GM11168 (cell line): ENCODE data around the gene KLHL29.

Experiments
- in situ Hi-C: fragments of 300-500 bp; cut with MboI; formaldehyde crosslinking; loops from one replicate; pipeline ENCODE4 v1.12.0; 2022; ENCODE audit warnings: low sequenced_read_pairs; ENCODE audit not compliant: unreplicated experiment

Gene KLHL29

DNA sequence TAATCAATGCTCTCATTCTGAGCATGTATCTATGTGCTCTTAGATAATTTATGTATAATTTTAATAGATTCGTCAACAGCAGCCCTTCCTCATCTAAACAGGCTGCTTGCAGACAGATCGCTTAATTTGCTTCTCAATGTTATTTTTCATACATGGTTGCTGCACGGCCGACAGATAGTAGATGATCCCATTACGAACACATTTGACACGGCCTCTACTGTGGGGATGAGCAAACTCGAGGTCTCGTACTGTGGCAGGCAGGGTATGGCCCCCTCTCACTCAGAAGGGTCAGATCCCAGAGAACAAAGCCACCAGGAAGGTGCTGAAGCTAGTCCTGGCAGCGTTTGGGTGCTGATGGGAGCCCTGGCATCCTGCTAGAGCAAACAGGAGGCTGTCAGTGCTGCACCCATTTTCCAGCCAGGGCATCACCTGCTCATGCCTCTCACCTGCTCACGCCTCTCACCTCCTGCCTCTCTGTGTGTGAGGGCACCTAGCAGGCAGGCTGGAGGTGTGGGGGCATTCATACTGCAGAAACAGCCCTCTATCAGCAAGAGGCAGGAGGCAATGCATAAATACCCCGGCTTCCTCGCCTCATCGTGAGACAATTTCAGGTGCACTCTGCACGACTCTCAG, 80.0 kb downstream of the KLHL29 start:
- in situ Hi-C loops: no loop called here

DNA sequence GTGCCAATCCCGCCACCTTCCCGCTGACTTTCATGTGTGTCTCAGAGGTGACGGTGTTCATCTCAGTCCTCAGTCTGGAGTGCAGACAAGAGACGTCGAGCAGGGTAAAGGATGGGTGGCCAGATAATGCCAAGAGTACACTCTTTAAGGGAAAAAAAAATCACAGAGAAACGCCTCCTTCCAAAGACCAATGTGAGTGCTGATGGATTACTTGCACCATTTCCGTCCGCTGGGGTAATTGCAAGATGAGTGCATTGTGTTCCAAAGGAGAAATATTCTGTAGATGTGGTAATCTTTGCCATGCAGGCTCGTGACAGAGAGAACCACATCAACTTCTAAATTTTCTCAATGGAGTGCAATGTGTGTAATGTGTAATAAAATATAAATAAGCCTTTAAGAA, 81.0 kb downstream of the KLHL29 start:
- in situ Hi-C loops: no loop called here

GRCh38 chr2:23467618-23468017, 82.6 kb downstream of the KLHL29 start:
- in situ Hi-C loops: no loop called here

DNA sequence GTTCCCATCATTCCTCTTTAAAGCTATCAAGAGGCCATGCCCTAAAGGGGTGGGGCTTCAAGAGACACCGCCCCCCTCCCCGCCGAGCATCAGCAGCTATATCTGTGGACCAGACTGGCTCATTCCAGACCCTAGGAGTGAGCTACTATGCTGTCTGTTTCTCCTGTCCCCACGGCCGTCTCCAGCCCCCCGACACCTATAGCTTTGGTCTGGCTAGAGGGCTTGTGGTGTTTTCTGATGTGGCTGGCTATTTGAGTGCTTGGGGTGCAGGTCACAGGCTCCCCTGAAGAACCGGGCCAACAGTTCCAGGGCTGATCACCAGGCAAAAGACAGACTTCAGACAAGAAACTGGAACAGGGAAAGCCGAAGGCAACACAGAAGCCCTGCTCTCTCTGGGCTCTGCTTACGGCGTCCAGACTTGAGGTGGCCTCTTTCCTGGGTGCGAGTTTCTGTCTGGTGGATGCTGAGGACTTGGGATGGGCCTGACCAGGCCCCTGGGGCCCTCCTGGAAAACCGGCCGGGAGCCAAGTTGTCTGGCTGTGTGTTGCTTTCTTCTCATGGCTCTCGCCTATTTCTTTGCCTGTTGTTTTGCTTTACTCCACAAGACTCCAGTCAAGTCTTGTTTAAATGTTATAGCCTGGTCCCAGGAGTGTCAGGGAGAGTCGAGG, 83.6 kb downstream of the KLHL29 start:
- in situ Hi-C loops: no loop called here

DNA sequence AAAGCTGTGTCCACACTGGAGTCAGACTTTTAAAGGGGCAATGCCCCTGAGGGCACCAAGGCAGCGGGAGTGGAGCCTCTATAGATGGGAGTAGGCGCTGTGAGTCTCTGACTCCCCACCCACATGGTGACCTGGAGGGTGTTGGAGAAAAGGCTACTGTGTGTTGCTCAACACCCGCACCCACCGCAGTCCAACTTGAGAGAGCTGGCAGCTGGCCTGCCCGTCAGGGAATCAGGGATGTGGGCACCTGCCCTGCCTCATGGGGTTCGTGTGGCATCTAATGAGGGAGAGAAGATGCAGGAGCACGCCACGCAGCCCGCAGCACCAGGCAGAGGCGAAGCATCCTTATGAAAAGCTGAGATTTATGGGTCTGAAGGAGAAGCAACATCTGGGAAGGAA, 84.2 kb downstream of the KLHL29 start:
- in situ Hi-C loops: no loop called here

DNA sequence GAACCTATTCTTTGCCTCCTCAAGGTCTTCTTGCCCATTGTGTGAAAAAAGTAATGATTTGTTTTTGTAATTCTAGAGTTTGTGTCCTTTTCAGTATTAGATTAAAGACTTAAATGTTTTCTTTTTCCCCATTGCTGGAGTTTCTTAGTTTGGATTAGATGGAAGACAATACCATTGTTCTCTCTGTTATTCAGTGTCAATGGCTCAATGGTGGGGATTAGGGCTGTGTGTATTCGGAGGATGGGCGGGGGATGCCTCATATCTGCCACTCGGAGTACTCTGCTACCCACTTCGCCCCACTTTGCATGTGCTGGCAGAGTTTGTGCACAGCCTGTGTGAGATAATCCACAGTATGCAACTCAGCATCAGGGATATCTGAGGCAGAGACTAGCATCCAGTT, 90.1 kb downstream of the KLHL29 start:
- in situ Hi-C loops: no loop called here

DNA sequence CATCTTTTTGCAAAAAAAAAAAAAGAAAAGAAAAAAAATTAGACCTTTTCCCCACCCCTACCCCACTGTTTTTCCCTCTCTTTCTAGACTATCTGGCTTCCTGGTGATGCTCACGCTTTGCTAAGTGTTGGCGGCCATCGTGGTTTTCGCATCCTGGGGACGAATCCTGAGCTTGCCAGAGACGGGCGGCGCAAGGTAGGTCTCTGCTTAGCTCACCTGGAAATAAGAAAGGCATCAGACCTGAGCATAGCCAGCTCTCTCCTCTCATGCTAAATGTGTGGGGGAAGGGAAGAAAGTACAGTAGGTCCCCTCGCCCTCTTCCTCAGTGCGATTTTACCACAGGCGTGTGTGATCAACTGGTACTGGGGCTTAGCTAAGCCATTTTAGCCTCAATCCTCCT, 90.5 kb downstream of the KLHL29 start:
- in situ Hi-C loops: no loop called here

- in situ Hi-C loops: no loop called here
These were observed 91.8 kb downstream of the KLHL29 start for GRCh38 chr2:23476786-23477185.

DNA sequence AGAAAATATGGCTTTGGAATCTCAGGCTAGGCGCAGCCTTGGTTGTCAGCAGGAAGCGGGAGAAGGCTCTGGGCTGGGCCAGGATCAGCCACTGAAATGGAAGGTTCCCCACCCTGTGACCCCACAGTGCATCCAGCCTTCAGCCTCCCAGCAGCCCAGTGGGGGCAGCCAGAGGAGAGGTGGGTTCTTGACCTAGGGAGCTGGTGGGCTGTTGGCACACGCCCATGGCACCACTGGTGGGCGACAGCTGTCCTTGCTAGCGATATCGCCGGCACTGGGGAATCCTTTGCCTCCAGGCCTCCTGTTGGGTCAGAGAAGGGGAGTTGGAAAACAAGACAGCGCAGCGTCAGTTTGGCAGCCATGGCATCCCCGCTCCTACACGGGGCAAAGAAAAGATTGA, 92.4 kb downstream of the KLHL29 start:
- in situ Hi-C loops: no loop called here

- in situ Hi-C loops: no loop called here
These were observed 93.3 kb downstream of the KLHL29 start for GRCh38 chr2:23478087-23478932.

- in situ Hi-C loops: no loop called here
These were observed 94.1 kb downstream of the KLHL29 start for GRCh38 chr2:23478933-23479683.

- in situ Hi-C loops: no loop called here
These were observed 96.2 kb downstream of the KLHL29 start for GRCh38 chr2:23480957-23481797.

GRCh38 chr2:23482188-23482587, 97.2 kb downstream of the KLHL29 start:
- in situ Hi-C loops: no loop called here

DNA sequence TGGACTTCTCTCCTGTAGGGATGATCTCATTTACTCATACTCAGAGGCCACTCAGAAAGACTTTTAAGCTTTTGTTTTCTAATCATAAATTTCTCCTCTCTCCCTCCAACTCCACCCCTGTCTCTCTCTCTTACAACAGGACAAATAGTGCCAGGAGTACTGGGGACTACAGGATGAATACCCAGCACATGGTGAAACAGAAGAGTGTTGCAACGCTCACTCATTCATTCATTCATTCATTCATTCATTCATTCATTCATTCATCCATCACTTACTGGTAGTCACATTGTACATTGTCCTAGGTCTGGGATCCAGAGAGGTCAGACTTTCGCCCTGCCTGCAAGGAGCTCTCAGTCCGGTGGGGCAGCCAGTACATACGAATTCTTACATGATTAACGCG, 97.6 kb downstream of the KLHL29 start:
- in situ Hi-C loops: no loop called here

- in situ Hi-C loops: no loop called here
These were observed 98.8 kb downstream of the KLHL29 start for GRCh38 chr2:23483791-23484190.

DNA sequence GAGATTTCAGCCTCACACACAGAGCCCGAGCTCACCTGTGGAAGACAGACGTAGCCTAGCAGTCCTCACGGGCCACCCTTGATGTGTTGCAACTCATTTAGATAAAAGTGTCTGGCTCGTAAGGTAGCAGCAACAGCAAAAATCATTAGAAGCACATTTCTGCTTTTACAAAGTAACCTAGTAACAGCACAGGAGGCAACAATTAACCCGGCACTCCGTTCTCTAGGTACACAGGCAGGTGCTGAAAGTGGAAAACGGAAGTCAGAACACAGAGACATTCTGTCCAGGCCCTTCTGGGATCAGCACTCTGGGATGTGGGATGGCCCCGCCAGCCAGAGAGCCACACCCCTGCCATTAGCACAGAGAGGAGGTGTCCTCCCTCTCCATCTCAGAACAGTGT, 99.3 kb downstream of the KLHL29 start:
- in situ Hi-C loops: no loop called here

DNA sequence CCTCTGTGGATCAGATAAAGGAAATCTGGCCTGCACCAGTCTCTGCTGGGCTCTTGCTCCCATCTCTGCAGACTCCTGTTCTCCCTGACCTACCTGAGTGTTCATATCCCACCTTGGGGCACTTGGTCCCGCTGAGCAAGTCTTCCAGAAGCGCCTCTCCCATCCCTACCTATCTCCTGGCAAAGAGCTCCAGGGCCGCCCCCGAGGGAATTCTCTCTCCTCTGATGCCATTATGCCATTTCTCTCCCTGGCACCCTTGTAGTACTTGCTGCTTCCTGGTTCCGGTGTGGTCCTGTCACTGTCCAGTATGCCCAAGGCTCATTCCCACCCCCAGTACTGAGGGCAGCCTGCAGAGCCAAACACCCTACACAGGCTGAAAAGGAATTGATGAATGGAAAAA, 99.8 kb downstream of the KLHL29 start:
- in situ Hi-C loops: no loop called here

GRCh38 chr2:23485261-23485660, 100.3 kb downstream of the KLHL29 start:
- in situ Hi-C loops: no loop called here

- in situ Hi-C loops: no loop called here
These were observed 101.1 kb downstream of the KLHL29 start for GRCh38 chr2:23485841-23486683.
